GM13977 (cell line): ENCODE results near the gene SMC1B.
"Not testable (repeated sequence)": the region's sequence is repeated elsewhere in the genome, so short reads cannot be mapped to it uniquely, and the experiment has no call there.

Source experiments
- DNase-seq: peaks from one replicate; pipeline ENCODE4 v3.0.0; 2012; ENCODE audit warnings: low spot score
- CTCF ChIP-seq: IDR thresholded peaks from 2 replicates; pipeline ENCODE4 v1.5.1; 2012; ENCODE audit warnings: mild to moderate bottlenecking, control low read depth; ENCODE audit not compliant: insufficient read depth; ENCODE audit errors: extremely low read depth, missing control alignments
- in situ Hi-C: fragments of 300-500 bp; cut with MboI; formaldehyde crosslinking; loops from one replicate; pipeline ENCODE4 v1.12.0; 2022; ENCODE audit warnings: low sequenced_read_pairs, low pct_unique_long_range_greater_than_20kb, mixed read lengths, inconsistent platforms; ENCODE audit not compliant: unreplicated experiment

Gene SMC1B

GRCh38 chr22:45444168-45444567 is 30.8 kb upstream of the SMC1B start:
- in situ Hi-C loops, result no loop called here
- no peak for DNase-seq
- TF ChIP-seq CTCF, result no peak

- no peak for DNase-seq
- no peak for TF ChIP-seq CTCF
- in situ Hi-C loops, result no loop called here
Observed at GRCh38 chr22:45442116-45442515, 28.7 kb upstream of the SMC1B start.

GRCh38 chr22:45441138-45441537 is 27.7 kb upstream of the SMC1B start:
- in situ Hi-C loops, result no loop called here
- peak; percentile 68 for TF ChIP-seq CTCF
- DNase-seq, result peak; percentile 66

GRCh38 chr22:45440688-45441087 is 27.3 kb upstream of the SMC1B start:
- in situ Hi-C loops, DNase-seq: not testable (repeated sequence)

GRCh38 chr22:45438336-45438735 is 24.9 kb upstream of the SMC1B start:
- no peak for TF ChIP-seq CTCF
- in situ Hi-C loops, result loop anchor here (10.0 kb wide), 1 partner anchor 164 kb away; no protein-coding TSS in a partner anchor
- DNase-seq, result no peak

GRCh38 chr22:45436871-45437517 is 23.6 kb upstream of the SMC1B start:
- not testable (repeated sequence) for DNase-seq
- in situ Hi-C loops, result loop anchor here (10.0 kb wide), 1 partner anchor 162 kb away; no protein-coding TSS in a partner anchor

GRCh38 chr22:45435544-45436139 is 22.2 kb upstream of the SMC1B start:
- peak; percentile 97 for TF ChIP-seq CTCF
- in situ Hi-C loops, result loop anchor here (10.0 kb wide), 1 partner anchor 161 kb away; no protein-coding TSS in a partner anchor
- peak; percentile 86 for DNase-seq
